GM19351 (cell line): ENCODE results near the gene EXT2.
A peak's percentile ranks its signal among the peaks of the same experiment; 100 is the strongest.

ENCODE experiments used
- ATAC-seq: cut with Tn5 transposase; IDR thresholded peaks from one replicate; pipeline ENCODE4 v1.9.1; 2021; ENCODE audit warnings: mild to moderate bottlenecking, moderate library complexity; ENCODE audit not compliant: unreplicated experiment

EXT2 gene

GRCh38 chr11:44095506-44096359 is at the start of gene EXT2:
Gene EXT2, plus strand, starts transcription at chr11:44095678. Its CDS starts 12,035 bp downstream, at chr11:44107713.
- peak; percentile 91 for ATAC-seq

GRCh38 chr11:44046182-44046581 is 49.3 kb upstream of the EXT2 start:
- ATAC-seq: no peak

GRCh38 chr11:44047298-44047697 is 48.2 kb upstream of the EXT2 start:
- ATAC-seq: no peak

GRCh38 chr11:44047931-44048431 is 47.5 kb upstream of the EXT2 start, which contains the start of gene ACCSL:
Gene ACCSL, plus strand, starts transcription at chr11:44047981. Its CDS starts 56 bp downstream, at chr11:44048037.
- ATAC-seq: no peak

- ATAC-seq: no peak
These were observed 45.6 kb upstream of the EXT2 start for GRCh38 chr11:44049832-44050231.

GRCh38 chr11:44051171-44051570 is 44.3 kb upstream of the EXT2 start:
- ATAC-seq: no peak

GRCh38 chr11:44057340-44057739 is 38.1 kb upstream of the EXT2 start:
- no peak for ATAC-seq

GRCh38 chr11:44058275-44058674 is 37.2 kb upstream of the EXT2 start:
- no peak for ATAC-seq

GRCh38 chr11:44065161-44065661 is 30.3 kb upstream of the EXT2 start:
- no peak for ATAC-seq

GRCh38 chr11:44065841-44066731 is 29.4 kb upstream of the EXT2 start, which contains the start of gene ACCS:
Gene ACCS, plus strand, starts transcription at chr11:44066270. Its CDS starts 1,358 bp downstream, at chr11:44067628.
- peak; percentile 94 for ATAC-seq

GRCh38 chr11:44066732-44067141 is 28.7 kb upstream of the EXT2 start:
- no peak for ATAC-seq

GRCh38 chr11:44067266-44067665 is 28.2 kb upstream of the EXT2 start:
- no peak for ATAC-seq

GRCh38 chr11:44068180-44068579 is 27.3 kb upstream of the EXT2 start:
- ATAC-seq: no peak

GRCh38 chr11:44071157-44071556 is 24.3 kb upstream of the EXT2 start:
- ATAC-seq: no peak

- ATAC-seq: no peak
These were observed 22.5 kb upstream of the EXT2 start for GRCh38 chr11:44072757-44073658.

- ATAC-seq: no peak
These were observed 16.7 kb upstream of the EXT2 start for GRCh38 chr11:44078794-44079193.

GRCh38 chr11:44079376-44079775 is 16.1 kb upstream of the EXT2 start:
- no peak for ATAC-seq

- ATAC-seq: no peak
These were observed 14.5 kb upstream of the EXT2 start for GRCh38 chr11:44080951-44081350.

- no peak for ATAC-seq
These were observed 12.8 kb upstream of the EXT2 start for GRCh38 chr11:44082645-44083044.

- no peak for ATAC-seq
These were observed 12.0 kb upstream of the EXT2 start for GRCh38 chr11:44083433-44083832.
